NCI-H2196 (cell line): ENCODE results near the gene SDCBP2.
"Not testable (repeated sequence)": the region's sequence is repeated elsewhere in the genome, so short reads cannot be mapped to it uniquely, and the experiment has no call there.

Source experiments
- DNase-seq: peaks from one replicate; lab custom pipeline; 2025; ENCODE audit not compliant: unreplicated experiment; lab: John Stamatoyannopoulos, UW

Gene SDCBP2

DNA sequence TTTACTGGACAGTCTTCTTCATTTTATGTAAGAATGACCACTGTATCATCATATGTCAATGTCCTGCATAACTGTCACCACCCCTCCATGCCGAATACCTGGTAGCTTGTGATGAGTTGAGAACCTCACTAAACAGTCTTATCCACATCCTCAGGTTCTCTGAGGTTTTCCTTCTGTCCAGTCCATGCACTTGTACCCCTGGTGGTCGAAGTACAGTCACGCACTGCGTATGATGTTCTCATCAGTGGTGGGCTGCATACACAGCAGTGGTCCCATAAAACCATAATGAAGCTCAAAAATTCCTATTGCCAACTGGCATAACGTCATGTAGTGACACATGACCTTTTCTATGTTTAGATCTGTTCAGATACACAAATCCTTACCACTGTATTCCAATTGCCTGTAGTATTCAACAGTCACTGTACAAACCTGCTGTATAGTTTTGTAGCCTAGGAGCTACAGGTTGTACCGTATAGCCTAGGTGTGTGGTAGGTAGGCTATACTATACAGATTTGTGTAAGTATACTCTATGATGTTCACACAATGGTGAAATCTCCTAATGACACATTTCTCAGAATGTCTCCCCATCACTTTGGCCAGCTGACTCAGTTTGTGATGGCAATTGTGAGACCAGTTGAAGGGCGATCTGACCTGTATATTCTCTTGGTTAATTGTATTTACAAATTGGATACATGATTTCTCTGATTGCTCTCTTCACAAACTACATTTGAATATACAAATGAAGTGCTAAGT lies 31.3 kb upstream of the SDCBP2 start:
- no peak for DNase-seq

- DNase-seq, result no peak
Observed at GRCh38 chr20:1357921-1358671, 29.2 kb upstream of the SDCBP2 start.

DNA sequence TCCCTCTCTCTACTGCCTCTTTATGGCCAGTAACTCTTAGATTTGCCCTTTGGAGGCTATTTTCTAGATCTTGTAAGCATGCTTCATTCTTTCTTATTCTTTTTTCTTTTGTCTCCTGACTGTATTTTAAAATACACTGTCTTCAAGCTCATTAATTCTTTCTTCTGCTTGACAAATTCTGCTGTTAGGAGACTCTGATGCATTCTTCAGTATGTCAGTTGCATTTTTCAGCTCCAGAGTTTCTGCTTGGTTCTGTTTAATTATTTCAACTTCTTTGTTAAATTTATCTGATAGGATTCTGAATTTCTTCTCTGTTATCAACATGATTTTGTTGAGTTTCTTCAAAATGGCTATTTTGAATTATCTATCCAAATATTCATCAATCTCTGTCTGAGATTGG lies 25.0 kb upstream of the SDCBP2 start:
- no peak for DNase-seq

GRCh38 chr20:1346315-1346969 lies 17.5 kb upstream of the SDCBP2 start:
- no peak for DNase-seq

DNA sequence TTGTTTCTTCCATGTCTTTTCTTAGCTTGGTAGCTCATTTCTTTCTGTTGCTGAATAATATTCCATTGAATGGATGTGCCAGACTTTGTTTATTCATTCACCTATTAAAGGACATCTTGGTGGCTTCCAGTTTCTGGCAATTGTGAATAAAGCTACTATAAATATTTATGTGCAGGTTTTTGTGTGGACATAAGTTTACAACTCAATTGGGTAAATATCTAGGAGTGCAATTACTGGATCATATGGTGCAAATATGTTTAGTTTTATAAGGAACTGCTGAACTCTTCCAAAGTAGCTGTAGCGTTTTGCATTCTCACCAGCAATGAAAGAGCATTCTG lies 16.8 kb upstream of the SDCBP2 start:
- DNase-seq, result no peak

DNA sequence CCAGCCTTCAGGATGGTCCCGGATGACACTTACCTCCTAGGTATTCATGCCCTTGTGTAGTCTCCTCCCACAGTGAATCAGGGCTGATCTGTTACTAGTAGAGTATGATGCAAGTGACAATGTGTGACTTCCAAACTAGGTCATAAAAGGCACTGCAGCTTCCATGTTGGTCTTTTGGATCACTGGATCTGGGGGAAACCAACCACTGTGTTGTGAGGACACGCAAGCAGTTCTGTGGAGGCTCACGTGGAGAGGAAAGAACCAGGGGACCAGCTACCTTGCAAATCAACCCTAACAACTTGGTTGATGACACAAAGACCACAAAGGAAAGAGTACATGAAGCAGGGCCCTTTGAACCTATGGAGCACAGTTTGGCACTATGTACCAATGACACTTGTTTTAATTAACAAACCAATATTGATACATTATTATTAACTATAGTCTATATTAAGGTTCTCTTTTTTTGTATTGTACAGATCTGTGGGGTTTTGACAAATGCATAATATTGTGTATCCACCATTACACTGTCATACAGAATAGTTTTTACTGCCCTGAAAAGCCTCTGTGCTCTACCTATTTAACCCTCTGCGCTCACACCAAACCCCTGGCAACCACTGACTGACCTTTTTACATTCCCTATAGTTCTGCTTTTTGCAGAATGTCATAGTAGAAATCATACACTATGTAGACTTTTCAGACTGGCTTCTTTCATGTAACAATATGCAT lies 16.3 kb upstream of the SDCBP2 start:
- no peak for DNase-seq

GRCh38 chr20:1343446-1344124 lies 14.6 kb upstream of the SDCBP2 start:
- DNase-seq, result not testable (repeated sequence)

DNA sequence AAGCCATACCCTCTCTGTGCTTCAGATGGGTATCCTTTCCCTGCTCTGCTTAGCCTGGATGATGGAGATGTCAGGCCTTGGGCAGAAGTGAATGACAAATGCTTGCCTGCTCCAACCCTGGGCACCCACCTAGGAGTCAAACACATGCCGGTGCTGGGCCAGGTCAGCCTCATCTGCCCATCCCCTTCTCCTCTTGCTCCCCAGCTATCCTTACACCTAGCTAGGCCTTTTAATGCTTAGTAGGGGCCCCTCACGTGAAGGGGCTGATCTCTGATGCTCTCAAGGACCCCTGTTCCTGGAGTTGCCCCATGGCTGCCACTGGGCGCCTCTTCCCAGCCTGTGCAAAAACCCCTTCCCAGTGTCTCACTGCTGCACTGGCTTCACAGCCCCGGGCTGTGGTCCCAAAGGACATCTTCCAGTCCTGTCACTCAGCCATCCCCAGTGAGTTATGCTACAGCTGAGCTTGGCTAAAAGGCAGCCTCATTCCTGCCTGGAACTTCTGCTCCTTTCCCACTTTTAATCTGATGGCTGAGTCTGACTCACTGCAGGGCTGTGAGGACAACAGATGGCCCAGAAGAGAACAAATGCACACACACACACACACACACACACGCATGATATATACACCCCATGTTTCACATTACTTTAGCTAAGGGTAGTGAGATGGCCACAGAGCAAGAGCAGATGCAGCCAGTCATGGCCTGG lies 12.8 kb upstream of the SDCBP2 start:
- no peak for DNase-seq

DNA sequence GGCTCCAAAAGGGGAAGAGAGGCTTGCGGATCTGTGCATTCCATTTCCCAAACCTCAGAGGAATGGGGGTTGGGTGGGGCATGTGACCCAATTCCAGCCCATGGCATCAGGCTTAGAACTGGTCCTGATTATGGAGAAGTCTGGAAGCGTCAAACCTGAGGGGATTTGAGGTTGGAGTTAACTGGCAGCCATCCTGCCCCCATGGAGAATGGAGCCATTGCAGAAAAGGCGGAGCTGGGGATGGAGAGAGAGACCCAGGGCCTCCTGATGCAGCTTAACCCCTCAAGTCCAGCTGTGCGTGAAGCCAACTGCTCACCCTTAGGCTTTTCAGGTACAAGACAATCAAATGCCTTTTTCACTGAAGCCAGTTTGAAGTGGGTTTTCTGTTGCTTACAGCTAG lies 9.9 kb upstream of the SDCBP2 start:
- DNase-seq, result no peak

DNA sequence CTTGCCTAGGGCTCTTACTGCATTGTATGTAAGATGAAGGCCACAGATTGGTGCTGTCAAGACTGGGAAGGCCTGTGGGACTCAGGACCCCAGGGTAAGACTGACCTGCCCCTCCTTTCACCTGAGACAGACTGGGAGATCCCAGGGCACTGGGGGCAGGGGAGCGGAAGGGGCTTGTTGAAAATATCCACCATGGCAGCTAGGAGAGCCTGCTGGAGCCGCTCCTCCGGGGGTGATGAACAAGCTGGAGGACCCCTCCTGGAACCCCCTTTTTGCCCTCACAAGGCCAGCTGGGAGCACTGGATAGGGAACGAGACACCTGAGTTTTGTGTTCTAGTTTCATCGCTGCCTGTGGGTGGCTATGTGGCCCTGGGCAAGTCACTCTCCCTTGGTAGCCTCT lies 9.2 kb upstream of the SDCBP2 start:
- DNase-seq, result no peak

- no peak for DNase-seq
Observed at GRCh38 chr20:1337441-1337840, 8.5 kb upstream of the SDCBP2 start.

- DNase-seq, result no peak
Observed at GRCh38 chr20:1336699-1337367, 7.9 kb upstream of the SDCBP2 start.

GRCh38 chr20:1335961-1336698 lies 7.2 kb upstream of the SDCBP2 start:
- no peak for DNase-seq

DNA sequence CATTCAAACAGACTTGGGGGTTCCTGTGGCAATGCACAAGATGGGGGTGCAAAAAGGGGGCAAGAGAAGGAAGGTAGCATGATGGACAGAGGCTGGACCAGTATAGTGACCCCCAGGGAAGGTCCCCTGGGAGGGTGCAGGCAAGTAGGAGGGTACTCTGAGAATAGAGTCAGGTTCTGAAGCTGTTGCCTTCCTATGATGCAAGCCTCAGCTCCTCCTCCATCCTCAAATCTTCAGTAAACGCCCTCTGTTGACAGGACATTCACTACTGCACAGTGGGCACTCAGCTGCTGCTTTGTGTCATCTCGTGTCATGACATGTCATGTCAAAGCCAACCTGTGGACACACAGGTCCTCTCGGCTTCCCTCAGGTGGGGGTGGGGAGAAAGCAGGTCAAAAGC lies 5.8 kb upstream of the SDCBP2 start:
- DNase-seq, result no peak

DNA sequence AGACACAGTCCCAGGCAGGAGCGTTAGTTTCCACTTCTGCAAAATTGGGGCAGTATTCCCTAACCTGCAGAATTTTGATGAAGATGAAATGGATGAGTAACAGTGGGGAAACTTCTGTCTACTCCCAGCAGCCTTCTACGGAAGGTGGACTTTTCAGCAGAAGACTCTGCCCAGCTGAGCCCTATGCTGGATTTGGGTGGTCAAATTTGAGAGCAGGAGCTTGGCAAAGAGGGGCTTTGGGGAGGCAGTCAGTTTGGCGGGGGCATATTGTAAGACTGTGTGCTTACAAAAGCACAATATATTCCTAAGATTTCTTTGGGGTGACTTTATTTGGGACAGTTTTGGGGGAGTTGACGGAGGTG lies 5.4 kb upstream of the SDCBP2 start:
- no peak for DNase-seq

DNA sequence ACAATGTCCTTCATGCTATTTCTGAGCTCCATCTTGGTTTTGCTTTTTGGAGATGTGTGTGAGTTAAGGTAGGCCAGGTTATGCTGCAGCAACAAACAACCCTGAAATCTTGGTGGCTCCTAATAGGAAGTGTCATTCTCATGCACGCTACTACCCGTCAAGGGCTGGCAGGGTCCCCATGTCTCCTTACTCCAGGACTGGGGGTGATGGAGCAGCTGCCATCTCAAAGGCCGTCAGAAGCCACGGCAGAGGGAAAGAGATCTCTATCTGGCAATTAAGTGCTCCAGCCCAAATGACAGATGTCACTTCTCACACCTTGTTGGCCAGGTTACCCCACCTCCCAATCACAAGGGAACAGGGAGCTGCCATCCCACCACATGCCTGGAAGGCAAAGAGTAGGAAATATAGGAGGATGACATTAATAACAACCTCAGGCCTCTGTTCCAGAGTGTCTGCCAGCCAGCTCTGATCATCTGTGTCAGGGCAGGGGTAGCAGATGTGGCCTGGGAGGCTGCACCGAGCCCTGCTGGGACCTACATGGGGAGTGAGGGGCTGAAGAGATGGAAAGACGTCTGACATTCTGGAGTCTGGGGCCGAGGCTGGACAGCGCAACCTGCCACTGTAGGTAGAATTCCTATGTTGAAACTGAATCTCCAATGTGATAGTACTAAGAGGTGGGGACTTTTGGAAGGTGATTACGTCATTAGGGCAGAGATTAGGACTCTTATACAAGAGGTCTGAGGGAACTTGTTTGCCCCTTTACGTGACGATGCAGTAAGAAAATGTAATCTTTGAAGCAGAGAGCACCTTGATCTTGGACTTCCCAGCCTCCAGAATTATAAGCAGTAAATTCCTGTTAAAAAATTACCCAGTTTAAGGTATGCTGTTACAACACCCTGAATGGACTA lies 4.8 kb upstream of the SDCBP2 start:
- DNase-seq, result no peak

GRCh38 chr20:1332749-1333300 lies 3.9 kb upstream of the SDCBP2 start:
- no peak for DNase-seq
